ENCODE results near the gene LEFTY2. TPM values are rescaled to one million over a fixed set of nuclear protein-coding genes. Genes with fewer than 3 reads are reported as not detected.

The LEFTY2 gene
- total RNA-seq, 4 donors from 2014 or later: 0.55 to 28.7 (median 24.5) TPM; not detected in 1

DNA sequence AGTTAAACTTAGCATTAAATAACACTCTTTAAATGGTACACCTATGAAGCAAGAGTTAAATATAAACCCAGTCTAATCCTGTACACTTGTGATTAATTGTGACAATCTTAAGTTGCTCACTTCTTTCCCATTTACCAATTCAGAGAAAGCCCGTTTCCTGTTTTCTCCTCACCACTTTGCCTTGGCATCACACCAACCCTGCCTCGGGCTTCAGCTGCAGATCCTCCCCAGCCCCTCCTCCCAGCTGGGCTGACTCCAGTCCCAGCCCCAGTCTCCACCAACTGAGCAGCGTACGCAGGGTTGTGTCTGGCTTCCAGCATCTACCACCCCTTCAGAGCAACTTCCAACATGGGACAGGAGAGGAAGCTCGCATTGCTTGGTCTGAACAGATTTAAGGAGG, 21.1 kb downstream of the LEFTY2 start:
- DNase-seq: peak; percentile 66
- intact Hi-C loops (cut with DNase I; ENCODE audit: low total_unique reads): loop anchor here (10.0 kb wide), 1 partner anchor 145 kb away; the partner anchor contains the start of gene SRP9

DNA sequence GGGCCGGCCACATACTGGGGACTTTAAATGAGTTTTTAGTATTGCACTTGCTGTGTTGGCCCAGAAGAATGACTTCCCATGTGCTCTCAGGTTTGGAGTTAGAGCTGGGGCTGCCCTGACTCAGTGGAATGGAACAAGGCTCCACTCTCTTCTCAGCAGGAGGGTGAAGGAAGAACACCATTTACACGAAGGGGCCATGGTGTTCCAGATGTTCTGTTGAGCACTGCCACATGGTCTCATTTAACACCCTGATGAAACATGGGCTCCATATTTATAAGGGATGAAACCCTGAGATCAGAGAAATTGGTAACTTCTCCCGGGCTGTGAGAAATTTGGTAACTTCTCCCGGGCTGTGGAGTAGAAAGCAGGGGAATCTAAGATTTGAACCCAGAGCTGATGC, 22.7 kb downstream of the LEFTY2 start:
- DNase-seq: no peak
- Histone ChIP-seq H3K27ac (no peak overlapping the region), H3K4me1 (peaks cover 8 to 24% (median 17%) of the 10 kb centered on the region in 4 donors), H3K4me3 (no peak overlapping the region), H3K36me3 (no peaks in the 10 kb centered on the region), H3K27me3 (no peaks in the 10 kb centered on the region), H3K9me3 (no peaks in the 10 kb centered on the region)
- TF ChIP-seq POLR2A (IDR thresholded peaks at IDR 0.05): no peak
- no peak for TF ChIP-seq CTCF (IDR thresholded peaks at IDR 0.05)
- TF ChIP-seq EP300 (IDR thresholded peaks at IDR 0.05; ENCODE audit: low read depth): no peak
- TF ChIP-seq POLR2AphosphoS5 (IDR thresholded peaks at IDR 0.05): no peak
- 81 to 94% methylated on average over 4 of the region's 4 CpGs for WGBS, 2 donors (ENCODE audit: low coverage in 1 of 2)
- in situ Hi-C loops (cut with MboI; ENCODE audit: low pct_ligation_motif_present in 1 of 4, low pct_unique_long_range_greater_than_20kb in 1 of 4, low sequenced_read_pairs in 3 of 4): loop anchor here in 2 of 4 donors (10.0 to 25.0 kb wide), 3 partner anchors 131 to 431 kb away; partner anchors contain the start of gene SRP9 (in 2 of the 2)
- intact Hi-C loops (cut with DNase I; ENCODE audit: low total_unique reads): loop anchor here (10.0 kb wide), 1 partner anchor 143 kb away; the partner anchor contains the start of gene SRP9

More for the DNA sequence above, 21.1 kb downstream of the LEFTY2 start:
- Histone ChIP-seq H3K36me3 (no peaks in the 10 kb centered on the region), H3K4me3 (no peak overlapping the region), H3K27me3 (no peaks in the 10 kb centered on the region), H3K4me1 (peaks cover 9 to 29% (median 24%) of the 10 kb centered on the region in 4 donors), H3K9me3 (no peaks in the 10 kb centered on the region), H3K27ac (peak overlapping the region in 3 of 4 donors; percentile 42 to 54 (median 44))
- in situ Hi-C loops (cut with MboI; ENCODE audit: low pct_ligation_motif_present in 1 of 4, low pct_unique_long_range_greater_than_20kb in 1 of 4, low sequenced_read_pairs in 3 of 4): loop anchor here in 2 of 4 donors (10.0 to 25.0 kb wide), 3 partner anchors 133 to 433 kb away; partner anchors contain the start of gene SRP9 (in 2 of the 2)
- TF ChIP-seq CTCF (IDR thresholded peaks at IDR 0.05) (no peak), POLR2AphosphoS5 (IDR thresholded peaks at IDR 0.05) (no peak), POLR2A (IDR thresholded peaks at IDR 0.05) (no peak)
- 23 to 36% methylated on average over 2 to 5 of the region's 5 CpGs for WGBS, 2 donors (ENCODE audit: low coverage in 1 of 2)

DNA sequence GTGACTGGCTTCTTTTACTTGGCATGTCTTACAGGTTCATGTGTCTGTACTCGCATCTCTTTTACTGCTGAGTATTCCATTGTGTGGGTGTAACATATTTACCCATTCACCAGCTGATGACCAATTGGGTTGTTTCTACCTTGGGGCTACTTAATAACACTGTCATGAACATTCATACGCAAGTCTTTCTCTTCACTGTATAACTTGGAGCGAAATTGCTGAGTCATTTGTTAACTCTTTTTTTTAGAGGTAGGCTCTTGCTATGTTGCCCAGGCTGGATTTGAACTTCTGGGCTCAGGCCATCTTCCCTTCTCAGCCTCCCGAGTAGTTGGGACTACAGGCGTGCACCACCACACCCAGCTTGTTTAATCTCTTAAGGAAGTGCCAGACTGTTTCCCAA, 23.5 kb downstream of the LEFTY2 start:
- WGBS, 2 donors (ENCODE audit: low coverage in 1 of 2): 85 to 92% methylated on average over 4 to 5 of the region's 5 CpGs
- H3K9me3 ChIP-seq: no peaks in the 10 kb centered on the region
- TF ChIP-seq CTCF (IDR thresholded peaks at IDR 0.05) (no peak), POLR2A (IDR thresholded peaks at IDR 0.05) (no peak), POLR2AphosphoS5 (IDR thresholded peaks at IDR 0.05) (no peak), EP300 (IDR thresholded peaks at IDR 0.05; ENCODE audit: low read depth) (no peak)
- no peaks in the 10 kb centered on the region for H3K36me3 ChIP-seq
- in situ Hi-C loops (cut with MboI; ENCODE audit: low pct_ligation_motif_present in 1 of 4, low pct_unique_long_range_greater_than_20kb in 1 of 4, low sequenced_read_pairs in 3 of 4): loop anchor here in 2 of 4 donors (10.0 to 25.0 kb wide), 3 partner anchors 130 to 430 kb away; partner anchors contain the start of gene SRP9 (in 2 of the 2)
- no peaks in the 10 kb centered on the region for H3K27me3 ChIP-seq
- no peak overlapping the region for H3K4me3 ChIP-seq
- no peak for DNase-seq
- no peak overlapping the region for H3K27ac ChIP-seq
- H3K4me1 ChIP-seq: peaks cover under 1 to 16% (median 10%) of the 10 kb centered on the region in 4 donors
- intact Hi-C loops (cut with DNase I; ENCODE audit: low total_unique reads): loop anchor here (10.0 kb wide), 1 partner anchor 143 kb away; the partner anchor contains the start of gene SRP9

- no peak overlapping the region for H3K27ac ChIP-seq
- no peaks in the 10 kb centered on the region for H3K36me3 ChIP-seq
- no peaks in the 10 kb centered on the region for H3K27me3 ChIP-seq
- in situ Hi-C loops (cut with MboI; ENCODE audit: low pct_ligation_motif_present in 1 of 4, low pct_unique_long_range_greater_than_20kb in 1 of 4, low sequenced_read_pairs in 3 of 4): loop anchor here in 2 of 4 donors (10.0 to 25.0 kb wide), 3 partner anchors 130 to 430 kb away; partner anchors contain the start of gene SRP9 (in 2 of the 2)
- TF ChIP-seq POLR2AphosphoS5 (IDR thresholded peaks at IDR 0.05): no peak
- TF ChIP-seq POLR2A (IDR thresholded peaks at IDR 0.05): no peak
- no peak for TF ChIP-seq EP300 (IDR thresholded peaks at IDR 0.05; ENCODE audit: low read depth)
- TF ChIP-seq CTCF (IDR thresholded peaks at IDR 0.05): no peak
- H3K4me1 ChIP-seq: peaks cover 0 to 13% (median 8%) of the 10 kb centered on the region in 4 donors
- no peak for DNase-seq
- H3K9me3 ChIP-seq: no peaks in the 10 kb centered on the region
- intact Hi-C loops (cut with DNase I; ENCODE audit: low total_unique reads): loop anchor here (10.0 kb wide), 1 partner anchor 142 kb away; the partner anchor contains the start of gene SRP9
- whole genome bisulfite sequencing, 2 donors (ENCODE audit: low coverage in 1 of 2): 93 to 100% methylated on average over 3 of the region's 3 CpGs
- no peak overlapping the region for H3K4me3 ChIP-seq
These were observed 23.9 kb downstream of the LEFTY2 start for GRCh38 chr1:225917101-225917500.
